GM23338 (cell line): ENCODE results near the gene ELOVL2. TPM values are rescaled to one million over a fixed set of nuclear protein-coding genes. Genes with fewer than 3 reads are reported as not detected.
A peak's percentile ranks its signal among the peaks of the same experiment; 100 is the strongest.

Experiments used
- ATAC-seq: fragments of 200-7000 bp; cut with Tn5 transposase; 3 replicates; pipeline ENCODE4 v1.9.1; 2020
- DNase-seq: peaks from one replicate; pipeline ENCODE4 v3.0.0-alpha.2; 2015; ENCODE audit warnings: low spot score
- H2AFZ ChIP-seq: fragments of 200-600 bp; sonication (generic); 2 replicates; pipeline ENCODE4 v1.8.0; 2016; ENCODE audit warnings: antibody characterized with exemption, mild to moderate bottlenecking, moderate library complexity
- H3F3A ChIP-seq: fragments of 200-600 bp; sonication (generic); replicated peaks from 2 replicates; pipeline ENCODE4 v1.8.0; 2017; ENCODE audit warnings: antibody characterized with exemption, mixed run types, low read depth
- H3K27ac ChIP-seq: fragments of 200-600 bp; sonication (generic); 2 replicates; pipeline ENCODE4 v1.6.1; 2016; ENCODE audit warnings: low read depth
- H3K27me3 ChIP-seq: fragments of 200-600 bp; sonication (generic); 2 replicates; pipeline ENCODE4 v1.8.0; 2016; ENCODE audit warnings: mild to moderate bottlenecking, mixed run types, moderate library complexity; ENCODE audit not compliant: insufficient read depth
- H3K36me3 ChIP-seq: fragments of 200-600 bp; sonication (generic); 2 replicates; pipeline ENCODE4 v1.8.0; 2016; ENCODE audit warnings: mild to moderate bottlenecking; ENCODE audit not compliant: insufficient read depth
- H3K4me1 ChIP-seq: fragments of 200-600 bp; sonication (generic); 2 replicates; pipeline ENCODE4 v1.8.0; 2016; ENCODE audit warnings: mild to moderate bottlenecking, moderate library complexity; ENCODE audit not compliant: insufficient read depth
- H3K4me2 ChIP-seq: fragments of 200-600 bp; sonication (generic); 2 replicates; pipeline ENCODE4 v1.7.1; 2017; ENCODE audit warnings: mixed run types
- H3K4me3 ChIP-seq: fragments of 200-600 bp; sonication (generic); 2 replicates; pipeline ENCODE4 v1.6.1; 2016; ENCODE audit warnings: mixed run types
- H3K79me2 ChIP-seq: fragments of 200-600 bp; sonication (generic); replicated peaks from 2 replicates; pipeline ENCODE4 v1.8.0; 2017; ENCODE audit warnings: mild to moderate bottlenecking; ENCODE audit not compliant: insufficient read depth
- H3K9me2 ChIP-seq: fragments of 200-600 bp; sonication (generic); 2 replicates; pipeline ENCODE4 v1.8.0; 2017; ENCODE audit not compliant: insufficient read depth
- H4K20me1 ChIP-seq: fragments of 200-600 bp; sonication (generic); replicated peaks from 2 replicates; pipeline ENCODE4 v1.8.0; 2017; ENCODE audit warnings: mild to moderate bottlenecking; ENCODE audit not compliant: insufficient read depth
- H3K27ac Mint-ChIP-seq: 2 replicates; pipeline ENCODE4 v1.8.0; 2020; ENCODE audit warnings: inconsistent platforms, mild to moderate bottlenecking, moderate library complexity, mixed read lengths
- H3K27me3 Mint-ChIP-seq: 3 replicates; pipeline ENCODE4 v1.8.0; 2022; ENCODE audit warnings: low read depth, mild to moderate bottlenecking, moderate library complexity, mixed read lengths, inconsistent platforms; ENCODE audit not compliant: insufficient read depth, poor library complexity
- H3K36me3 Mint-ChIP-seq: 3 replicates; pipeline ENCODE4 v1.8.0; 2021; ENCODE audit warnings: low read depth, mild to moderate bottlenecking, inconsistent platforms, moderate library complexity, mixed read lengths
- H3K4me1 Mint-ChIP-seq: 3 replicates; pipeline ENCODE4 v1.8.0; 2020; ENCODE audit warnings: mild to moderate bottlenecking, inconsistent platforms, mixed read lengths
- H3K4me3 Mint-ChIP-seq: 3 replicates; pipeline ENCODE4 v1.8.0; 2021; ENCODE audit warnings: moderate library complexity, mild to moderate bottlenecking, inconsistent platforms, mixed read lengths
- H3K9me3 Mint-ChIP-seq: 3 replicates; pipeline ENCODE4 v1.8.0; 2020; ENCODE audit warnings: moderate library complexity, mild to moderate bottlenecking, inconsistent platforms, mixed read lengths
- CREB1 ChIP-seq: fragments of 250-450 bp; sonication (Bioruptor Pico); IDR thresholded peaks from 2 replicates; pipeline ENCODE4 v1.5.0; 2020; ENCODE audit warnings: low read depth, mild to moderate bottlenecking, moderate library complexity
- EZH2 ChIP-seq: fragments of 200-600 bp; sonication (generic); IDR thresholded peaks from one replicate; pipeline ENCODE4 v1.8.0; 2017; ENCODE audit warnings: antibody characterized with exemption, mild to moderate bottlenecking, low read depth; ENCODE audit not compliant: unreplicated experiment
- EZH2phosphoT487 ChIP-seq: fragments of 200-600 bp; sonication (generic); IDR thresholded peaks from one replicate; pipeline ENCODE4 v1.8.1; 2018; ENCODE audit warnings: antibody characterized with exemption; ENCODE audit not compliant: unreplicated experiment
- JUNB ChIP-seq: IDR thresholded peaks from one replicate; pipeline ENCODE4 v1.6.1; 2016; ENCODE audit warnings: antibody characterized with exemption; ENCODE audit not compliant: unreplicated experiment
- NANOG ChIP-seq: IDR thresholded peaks from 2 replicates; pipeline ENCODE4 v1.6.1; 2016; ENCODE audit warnings: antibody characterized with exemption, borderline replicate concordance
- POLR2AphosphoS5 ChIP-seq: IDR thresholded peaks from 2 replicates; pipeline ENCODE4 v1.6.1; 2016; ENCODE audit warnings: antibody characterized with exemption, low read depth
- STAT1 ChIP-seq: IDR thresholded peaks from one replicate; pipeline ENCODE4 v1.6.1; 2016; ENCODE audit warnings: antibody characterized with exemption; ENCODE audit not compliant: unreplicated experiment
- ZNF114 ChIP-seq: fragments of 250-450 bp; sonication (Bioruptor Pico); IDR thresholded peaks from 2 replicates; pipeline ENCODE4 v1.5.0; 2020; ENCODE audit warnings: mild to moderate bottlenecking, moderate library complexity
- ZNF331 ChIP-seq: fragments of 250-450 bp; sonication (Bioruptor Pico); IDR thresholded peaks from 2 replicates; pipeline ENCODE4 v1.5.0; 2020; ENCODE audit warnings: low read depth, mild to moderate bottlenecking, moderate library complexity
- polyA plus RNA-seq: library from polyadenylated mRNA; unstranded; fragments of >200 nt; fragmentation: Nextera tagmentation; extraction: Ambion mirVana; gene quantifications from 2 replicates; pipeline ENCODE4 v1.2.1, GENCODE V29; 2016
- total RNA-seq: library from RNA; depleted of rRNA; stranded (reverse); fragments of >200 nt; shearing (Covaris generic); gene quantifications from 2 replicates; pipeline ENCODE4 v1.2.3, GENCODE V29; 2014
- TF ChIP-seq, protein P1 (sequence below), 2 experiments: fragments of 200-600 bp in 1 of 2; sonication (generic) in 1 of 2; conservative IDR thresholded peaks; 2 replicates each; pipeline versions ENCODE4 v1.5.1 to v1.6.1; 2016 to 2017; ENCODE audit warnings: antibody characterized with exemption in 2 of 2, low read depth in 2 of 2, mild to moderate bottlenecking in 2 of 2, moderate library complexity in 1 of 2
- TF ChIP-seq, protein P2 (sequence below): IDR thresholded peaks from 2 replicates; pipeline ENCODE4 v1.6.1; 2016; ENCODE audit warnings: antibody characterized with exemption
- TF ChIP-seq, protein P3 (sequence below): IDR thresholded peaks from one replicate; pipeline ENCODE4 v1.6.1; 2018; ENCODE audit warnings: antibody characterized with exemption; ENCODE audit not compliant: unreplicated experiment

ELOVL2 gene
- total and polyA plus RNA-seq, 2 experiments from 2014 or later, result 1.2 to 1.6 TPM

DNA sequence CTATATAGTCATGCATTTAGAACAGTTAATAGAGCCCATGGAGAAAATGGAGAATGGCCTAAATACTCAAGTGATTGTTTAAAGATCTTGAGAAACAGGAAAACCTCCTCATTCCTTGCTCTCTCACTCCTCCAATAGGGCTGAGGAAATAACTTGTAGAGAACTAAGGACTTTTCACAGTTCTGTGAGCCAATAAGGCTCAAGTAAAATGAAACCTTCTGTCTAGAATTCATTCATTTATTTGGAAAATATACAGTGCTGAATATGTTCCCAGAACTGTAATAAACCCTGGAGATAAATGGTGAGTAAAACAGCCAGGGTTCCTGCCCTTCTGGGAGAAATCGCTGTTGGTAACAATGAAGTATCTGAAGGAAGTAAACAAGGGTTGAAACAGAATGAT is 35.3 kb downstream of the ELOVL2 start:
- no peaks in the 10 kb centered on the region for H4K20me1 ChIP-seq
- DNase-seq, result no peak
- Mint-ChIP-seq H3K9me3 (no peaks in the 10 kb centered on the region), H3K36me3 (no peaks in the 10 kb centered on the region), H3K27ac (no peak overlapping the region), H3K4me1 (peaks cover 29% of the 10 kb centered on the region), H3K27me3 (peaks cover 8% of the 10 kb centered on the region), H3K4me3 (no peak overlapping the region)
- H3K27ac ChIP-seq, result no peak overlapping the region
- no peak for TF ChIP-seq ZNF114
- no peak overlapping the region for H3K4me3 ChIP-seq
- no peaks in the 10 kb centered on the region for H3K9me2 ChIP-seq
- no peaks in the 10 kb centered on the region for H3F3A ChIP-seq
- H3K4me1 ChIP-seq, result peaks cover 14% of the 10 kb centered on the region; the same call in 1 of the 2 replicates
- H3K36me3 ChIP-seq, result no peaks in the 10 kb centered on the region
- H3K27me3 ChIP-seq, result no peaks in the 10 kb centered on the region
- ATAC-seq, result no peak
- H3K4me2 ChIP-seq, result no peak overlapping the region
- H3K79me2 ChIP-seq, result no peaks in the 10 kb centered on the region
- H2AFZ ChIP-seq, result no peak overlapping the region

DNA sequence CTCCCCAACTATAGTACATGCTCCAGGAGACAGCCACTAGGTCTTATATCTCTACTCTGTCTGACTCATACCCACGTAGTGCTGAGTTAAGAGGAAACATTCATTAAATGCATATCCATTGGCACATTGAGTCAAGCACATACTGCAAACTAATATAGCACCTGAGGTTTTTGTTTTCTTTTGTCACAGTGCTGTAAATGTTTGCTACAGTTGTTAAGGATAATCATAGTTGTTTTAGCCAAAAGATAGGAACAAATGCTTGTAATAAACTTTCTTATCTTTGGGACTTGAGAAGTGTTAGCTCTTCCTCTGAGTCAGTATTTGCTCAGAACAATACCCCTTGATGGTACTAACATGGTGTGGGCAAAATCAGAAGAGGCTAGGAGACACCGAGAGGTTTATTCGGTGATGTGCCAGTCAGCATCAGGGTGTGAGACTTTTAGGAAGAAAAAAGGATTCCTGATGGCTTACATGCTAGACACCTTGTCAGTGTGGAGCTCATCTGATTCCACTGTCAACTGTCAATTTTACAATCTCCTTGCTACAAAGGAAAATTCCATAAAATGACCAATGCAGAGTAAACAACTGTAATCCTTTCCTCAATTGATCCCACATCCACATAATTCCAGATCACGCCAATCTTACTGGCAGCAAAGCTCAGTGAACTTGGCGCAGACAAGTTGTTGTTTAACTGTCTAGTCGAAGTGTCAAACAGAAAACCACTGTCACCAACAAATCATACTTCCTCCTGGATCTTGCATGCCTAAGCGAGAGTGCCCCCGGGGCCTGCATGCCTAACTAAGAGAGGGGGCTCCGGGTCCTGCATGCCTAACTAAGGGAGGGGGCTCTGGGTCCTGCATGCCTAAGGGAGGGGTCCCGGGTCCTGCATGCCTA is 36.1 kb downstream of the ELOVL2 start:
- no peaks in the 10 kb centered on the region for H3K36me3 Mint-ChIP-seq
- H3K9me3 Mint-ChIP-seq, result no peaks in the 10 kb centered on the region
- H3K4me1 Mint-ChIP-seq, result peaks cover 24% of the 10 kb centered on the region
- H3K4me2 ChIP-seq, result no peak overlapping the region
- peak; percentile 41 for DNase-seq
- H3F3A ChIP-seq, result no peaks in the 10 kb centered on the region
- no peak overlapping the region for H3K4me3 ChIP-seq
- ATAC-seq, result peak; percentile 36
- no peak overlapping the region for H3K4me3 Mint-ChIP-seq
- H3K27me3 Mint-ChIP-seq, result peaks cover 8% of the 10 kb centered on the region
- H3K27me3 ChIP-seq, result no peaks in the 10 kb centered on the region
- H3K9me2 ChIP-seq, result no peaks in the 10 kb centered on the region
- no peak overlapping the region for H3K27ac ChIP-seq
- H4K20me1 ChIP-seq, result no peaks in the 10 kb centered on the region
- H2AFZ ChIP-seq, result no peak overlapping the region
- no peak overlapping the region for H3K27ac Mint-ChIP-seq
- H3K36me3 ChIP-seq, result no peaks in the 10 kb centered on the region
- H3K79me2 ChIP-seq, result no peaks in the 10 kb centered on the region
- H3K4me1 ChIP-seq, result peaks cover 14% of the 10 kb centered on the region; the same call in 1 of the 2 replicates
- TF ChIP-seq, protein P1, sequence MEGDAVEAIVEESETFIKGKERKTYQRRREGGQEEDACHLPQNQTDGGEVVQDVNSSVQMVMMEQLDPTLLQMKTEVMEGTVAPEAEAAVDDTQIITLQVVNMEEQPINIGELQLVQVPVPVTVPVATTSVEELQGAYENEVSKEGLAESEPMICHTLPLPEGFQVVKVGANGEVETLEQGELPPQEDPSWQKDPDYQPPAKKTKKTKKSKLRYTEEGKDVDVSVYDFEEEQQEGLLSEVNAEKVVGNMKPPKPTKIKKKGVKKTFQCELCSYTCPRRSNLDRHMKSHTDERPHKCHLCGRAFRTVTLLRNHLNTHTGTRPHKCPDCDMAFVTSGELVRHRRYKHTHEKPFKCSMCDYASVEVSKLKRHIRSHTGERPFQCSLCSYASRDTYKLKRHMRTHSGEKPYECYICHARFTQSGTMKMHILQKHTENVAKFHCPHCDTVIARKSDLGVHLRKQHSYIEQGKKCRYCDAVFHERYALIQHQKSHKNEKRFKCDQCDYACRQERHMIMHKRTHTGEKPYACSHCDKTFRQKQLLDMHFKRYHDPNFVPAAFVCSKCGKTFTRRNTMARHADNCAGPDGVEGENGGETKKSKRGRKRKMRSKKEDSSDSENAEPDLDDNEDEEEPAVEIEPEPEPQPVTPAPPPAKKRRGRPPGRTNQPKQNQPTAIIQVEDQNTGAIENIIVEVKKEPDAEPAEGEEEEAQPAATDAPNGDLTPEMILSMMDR (conservative IDR thresholded peaks at IDR 0.05; ENCODE audit: low read depth in 2 of 2), result no peak
- TF ChIP-seq ZNF114, result no peak
- TF ChIP-seq, protein P2, sequence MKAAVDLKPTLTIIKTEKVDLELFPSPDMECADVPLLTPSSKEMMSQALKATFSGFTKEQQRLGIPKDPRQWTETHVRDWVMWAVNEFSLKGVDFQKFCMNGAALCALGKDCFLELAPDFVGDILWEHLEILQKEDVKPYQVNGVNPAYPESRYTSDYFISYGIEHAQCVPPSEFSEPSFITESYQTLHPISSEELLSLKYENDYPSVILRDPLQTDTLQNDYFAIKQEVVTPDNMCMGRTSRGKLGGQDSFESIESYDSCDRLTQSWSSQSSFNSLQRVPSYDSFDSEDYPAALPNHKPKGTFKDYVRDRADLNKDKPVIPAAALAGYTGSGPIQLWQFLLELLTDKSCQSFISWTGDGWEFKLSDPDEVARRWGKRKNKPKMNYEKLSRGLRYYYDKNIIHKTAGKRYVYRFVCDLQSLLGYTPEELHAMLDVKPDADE, result no peak
- TF ChIP-seq EZH2phosphoT487, result no peak
- no peak for TF ChIP-seq CREB1 (CRISPR knock-in tag)
- no peak for TF ChIP-seq ZNF331 (CRISPR knock-in tag)
- TF ChIP-seq EZH2, result no peak
- TF ChIP-seq, protein P3, sequence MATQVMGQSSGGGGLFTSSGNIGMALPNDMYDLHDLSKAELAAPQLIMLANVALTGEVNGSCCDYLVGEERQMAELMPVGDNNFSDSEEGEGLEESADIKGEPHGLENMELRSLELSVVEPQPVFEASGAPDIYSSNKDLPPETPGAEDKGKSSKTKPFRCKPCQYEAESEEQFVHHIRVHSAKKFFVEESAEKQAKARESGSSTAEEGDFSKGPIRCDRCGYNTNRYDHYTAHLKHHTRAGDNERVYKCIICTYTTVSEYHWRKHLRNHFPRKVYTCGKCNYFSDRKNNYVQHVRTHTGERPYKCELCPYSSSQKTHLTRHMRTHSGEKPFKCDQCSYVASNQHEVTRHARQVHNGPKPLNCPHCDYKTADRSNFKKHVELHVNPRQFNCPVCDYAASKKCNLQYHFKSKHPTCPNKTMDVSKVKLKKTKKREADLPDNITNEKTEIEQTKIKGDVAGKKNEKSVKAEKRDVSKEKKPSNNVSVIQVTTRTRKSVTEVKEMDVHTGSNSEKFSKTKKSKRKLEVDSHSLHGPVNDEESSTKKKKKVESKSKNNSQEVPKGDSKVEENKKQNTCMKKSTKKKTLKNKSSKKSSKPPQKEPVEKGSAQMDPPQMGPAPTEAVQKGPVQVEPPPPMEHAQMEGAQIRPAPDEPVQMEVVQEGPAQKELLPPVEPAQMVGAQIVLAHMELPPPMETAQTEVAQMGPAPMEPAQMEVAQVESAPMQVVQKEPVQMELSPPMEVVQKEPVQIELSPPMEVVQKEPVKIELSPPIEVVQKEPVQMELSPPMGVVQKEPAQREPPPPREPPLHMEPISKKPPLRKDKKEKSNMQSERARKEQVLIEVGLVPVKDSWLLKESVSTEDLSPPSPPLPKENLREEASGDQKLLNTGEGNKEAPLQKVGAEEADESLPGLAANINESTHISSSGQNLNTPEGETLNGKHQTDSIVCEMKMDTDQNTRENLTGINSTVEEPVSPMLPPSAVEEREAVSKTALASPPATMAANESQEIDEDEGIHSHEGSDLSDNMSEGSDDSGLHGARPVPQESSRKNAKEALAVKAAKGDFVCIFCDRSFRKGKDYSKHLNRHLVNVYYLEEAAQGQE, result no peak
- no peak for TF ChIP-seq POLR2AphosphoS5
- no peak for TF ChIP-seq JUNB
- no peak for TF ChIP-seq NANOG
- TF ChIP-seq STAT1, result no peak
